Measurements from ENCODE around the gene SERF1A. TPM values are rescaled to one million over a fixed set of nuclear protein-coding genes. Genes with fewer than 3 reads are reported as not detected.
"Not testable (repeated sequence)": the region's sequence is repeated elsewhere in the genome, so short reads cannot be mapped to it uniquely, and the experiment has no call there.

Gene SERF1A
- 5.4 and 13.8 TPM in 2 replicates for total RNA-seq

DNA sequence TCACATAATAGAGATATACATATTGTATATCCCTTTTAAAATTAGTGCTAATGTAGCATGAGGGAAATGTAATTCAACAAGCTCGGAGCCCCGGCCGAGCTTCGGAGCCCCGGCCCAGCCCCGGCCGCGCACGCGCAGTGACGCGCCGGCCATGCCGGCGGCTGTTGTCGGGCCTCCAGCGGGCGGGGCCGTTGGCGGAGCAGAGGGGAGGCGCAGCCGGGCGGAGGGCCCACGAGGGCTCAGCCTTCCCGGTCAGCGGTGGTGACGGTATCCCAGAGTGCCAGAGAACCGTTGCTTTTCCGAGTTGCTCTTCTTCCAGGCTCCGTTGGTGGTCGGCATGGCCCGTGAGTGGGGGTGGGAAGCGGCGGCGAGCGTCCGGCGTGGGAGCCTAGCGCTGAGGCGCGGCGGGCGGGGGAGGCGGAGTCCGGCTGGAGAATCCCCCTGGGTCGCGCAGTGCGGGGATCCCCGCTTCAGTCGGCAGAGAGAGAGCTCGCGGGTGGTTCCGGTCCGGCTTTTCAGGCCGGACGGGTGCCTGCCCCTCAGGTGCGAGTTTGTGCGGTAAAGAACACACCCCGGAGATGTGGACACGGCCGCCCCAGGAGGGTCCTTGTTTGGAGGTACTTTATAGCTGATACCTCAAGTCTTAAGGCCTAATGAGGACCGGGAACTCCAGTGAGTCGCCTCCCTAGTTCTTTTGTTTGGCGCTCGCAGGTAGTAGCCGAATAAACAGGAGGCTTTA, at the start of gene SERF1A:
SERF1A (plus strand) TSS at position 137 of the 739 bp plus-strand sequence; CDS start at position 338, 201 bp downstream.
- not testable (repeated sequence) for DNase-seq

DNA sequence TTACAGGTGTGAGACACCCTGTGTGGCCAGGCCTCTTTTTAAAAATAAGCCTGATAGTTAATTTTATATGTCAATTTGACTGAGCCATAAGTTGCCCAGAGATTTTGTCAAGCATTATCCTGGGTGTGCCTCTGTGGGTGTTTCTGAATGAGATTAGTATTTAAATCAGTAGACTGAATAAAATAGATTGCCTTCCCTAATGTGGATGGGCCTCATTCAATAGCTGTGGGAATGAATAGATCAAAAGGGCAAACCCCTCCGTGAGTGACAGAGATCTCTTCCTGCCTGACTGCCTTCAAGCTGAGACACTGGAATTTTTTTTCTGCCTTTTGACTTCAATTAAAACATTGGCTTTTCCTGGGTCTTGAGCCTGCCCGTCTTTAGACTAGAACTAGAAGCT, 33.7 kb upstream of the SERF1A start:
- not testable (repeated sequence) for DNase-seq

GRCh38 chr5:70870626-70871025, 29.8 kb upstream of the SERF1A start:
- not testable (repeated sequence) for DNase-seq

- not testable (repeated sequence) for DNase-seq
These were observed 4.4 kb upstream of the SERF1A start for GRCh38 chr5:70896076-70896475.

GRCh38 chr5:70901272-70901571, 753 bp downstream of the SERF1A start:
- DNase-seq = not testable (repeated sequence)

DNA sequence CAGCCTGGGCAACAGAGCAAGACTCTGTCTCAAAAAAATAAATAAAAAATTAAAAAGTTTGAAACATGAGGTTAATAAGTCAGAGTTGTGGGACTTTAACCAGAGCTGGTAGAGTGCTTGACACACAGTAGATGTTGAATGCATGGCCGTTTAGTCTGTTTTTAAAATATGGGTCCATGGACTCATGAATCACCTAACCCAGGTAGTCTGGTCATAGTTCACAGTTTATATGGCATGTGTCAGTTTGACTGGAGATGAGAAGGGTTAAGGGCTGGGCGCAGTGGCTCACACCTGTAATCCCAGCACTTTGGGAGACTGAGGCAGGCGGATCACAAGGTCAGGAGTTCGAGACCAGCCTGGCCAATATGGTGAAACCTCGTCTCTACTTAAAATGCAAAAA, 6.2 kb downstream of the SERF1A start:
- DNase-seq = not testable (repeated sequence)

- not testable (repeated sequence) for DNase-seq
These were observed 16.4 kb downstream of the SERF1A start for GRCh38 chr5:70916829-70917228.

- not testable (repeated sequence) for DNase-seq
These were observed 24.7 kb downstream of the SERF1A start for GRCh38 chr5:70925211-70925562.

DNA sequence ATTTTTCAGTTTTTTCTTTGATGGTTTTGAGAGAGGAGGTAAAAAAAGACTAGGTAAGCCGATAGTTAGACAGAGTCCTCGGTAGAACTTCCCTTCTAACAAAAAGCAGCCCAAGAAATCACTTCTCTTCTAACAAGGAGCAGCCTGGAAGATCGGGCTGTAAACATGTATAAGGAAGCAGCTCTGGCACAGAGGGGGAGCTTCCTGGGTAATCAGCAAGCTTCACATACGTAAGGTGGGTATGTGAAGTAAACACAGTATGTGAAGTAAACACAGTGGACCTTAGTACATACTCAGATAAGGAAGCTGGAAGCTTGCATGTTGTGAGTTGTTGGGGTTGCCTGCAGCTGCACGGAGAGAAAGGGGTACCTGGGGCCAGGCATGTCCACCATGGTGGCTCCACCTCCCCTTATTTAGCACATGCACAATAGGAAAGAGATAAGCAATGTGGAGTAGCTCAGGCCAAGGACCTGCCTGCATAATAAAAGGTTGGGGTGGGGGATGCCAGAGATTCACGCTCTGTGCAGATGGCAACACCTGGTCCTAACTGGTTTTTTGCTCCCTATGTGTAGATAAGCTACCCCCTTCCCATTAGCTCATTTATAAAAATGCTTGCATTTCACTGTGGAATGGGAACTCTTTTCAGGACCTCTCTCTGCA, 31.4 kb downstream of the SERF1A start:
- DNase-seq = not testable (repeated sequence)

DNA sequence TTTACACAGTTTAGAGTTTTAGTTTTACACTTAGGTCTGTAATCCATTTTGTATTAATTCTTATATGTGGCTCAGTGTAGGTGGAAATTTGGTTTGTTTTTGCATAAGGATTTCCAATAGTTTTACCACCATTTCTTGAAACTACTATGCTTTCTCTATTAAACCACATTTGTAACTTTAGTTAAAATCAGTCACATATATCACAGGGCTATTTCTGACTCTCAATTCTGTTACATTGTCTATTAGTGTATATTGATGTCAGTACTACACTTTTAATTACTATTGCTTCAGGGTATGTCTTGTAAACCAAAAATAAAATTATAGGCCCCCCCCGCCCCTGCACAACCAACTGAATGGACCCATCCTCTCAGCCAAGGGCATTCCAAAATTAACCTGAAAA, 32.1 kb downstream of the SERF1A start:
- DNase-seq = not testable (repeated sequence)

- DNase-seq = not testable (repeated sequence)
These were observed 52.6 kb downstream of the SERF1A start for GRCh38 chr5:70953068-70953467.

Other genes starting within 250 kb of the SERF1A start
- 17.5 and 24.1 TPM in 2 replicates for gene SMN1, start 24.4 kb downstream of the SERF1A start, total RNA-seq
- 0.79 and 3.2 TPM in 2 replicates for gene NAIP, start 124.7 kb downstream of the SERF1A start, total RNA-seq
- gene GTF2H2, start 167.0 kb downstream of the SERF1A start, total RNA-seq = 6.5 and 14.8 TPM in 2 replicates